ENCODE data around the gene NPHS1. TPM values are rescaled to one million over a fixed set of nuclear protein-coding genes. Genes with fewer than 3 reads are reported as not detected.

Gene NPHS1
- total and polyA plus RNA-seq, 4 donors, result under 0.01 TPM; not detected in 3

DNA sequence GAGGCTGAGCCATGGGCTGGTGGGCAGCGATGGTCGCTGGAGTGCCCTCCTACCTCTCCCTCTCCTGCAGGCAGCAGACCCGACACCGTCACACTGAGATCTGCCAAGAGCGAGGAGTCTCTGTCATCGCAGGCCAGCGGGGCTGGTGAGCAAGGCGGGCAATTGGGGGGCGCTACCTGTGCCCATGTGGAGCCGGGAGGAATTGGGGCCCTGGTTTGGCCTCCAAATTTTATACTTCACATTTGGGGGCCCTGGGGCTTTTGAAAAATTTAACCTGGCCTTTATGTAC is 67.0 kb downstream of the NPHS1 start:
- 96% methylated on average over 10 of the region's 10 CpGs for WGBS
- Histone ChIP-seq H3K9me3 (ENCODE audit: control insufficient read depth in 4 of 4, low read length in 3 of 4) (no peaks in the 10 kb centered on the region), H3K36me3 (ENCODE audit: control insufficient read depth in 4 of 4, insufficient read depth in 3 of 4, low read depth in 1 of 4, low read length in 3 of 4) (peaks cover 0 to 1% (median 0%) of the 10 kb centered on the region in 4 donors), H3K4me1 (ENCODE audit: control insufficient read depth in 4 of 4, insufficient read depth in 4 of 4, low read length in 3 of 4) (no peaks in the 10 kb centered on the region), H3K9ac (ENCODE audit: low read depth in 1 of 2, low read length in 2 of 2) (no peak overlapping the region), H3K27me3 (ENCODE audit: control insufficient read depth in 4 of 4, insufficient read depth in 4 of 4, low read length in 3 of 4) (no peaks in the 10 kb centered on the region), H3K27ac (ENCODE audit: low read depth in 1 of 2, low read length in 2 of 2) (no peak overlapping the region), H3K4me3 (ENCODE audit: low read depth in 1 of 3, low read length in 3 of 3) (no peak overlapping the region)
- DNase-seq (ENCODE audit: low spot score), result no peak
- TF ChIP-seq JUND (IDR thresholded peaks at IDR 0.05) (no peak), GABPA (IDR thresholded peaks at IDR 0.05 in 1 of 2, conservative IDR thresholded peaks at IDR 0.05 in 1 of 2) (no peak), SP1 (IDR thresholded peaks at IDR 0.05) (no peak), FOXA2 (IDR thresholded peaks at IDR 0.05) (no peak), HNF4A (conservative IDR thresholded peaks at IDR 0.05) (no peak), RAD21 (IDR thresholded peaks at IDR 0.05) (no peak), EGR1 (IDR thresholded peaks at IDR 0.05; ENCODE audit: low read depth in 2 of 2) (no peak), NR2F2 (IDR thresholded peaks at IDR 0.05) (no peak), RXRA (IDR thresholded peaks at IDR 0.05) (no peak), HNF4G (IDR thresholded peaks at IDR 0.05) (no peak), TAF1 (conservative IDR thresholded peaks at IDR 0.05) (no peak)
- TF ChIP-seq, protein P1, sequence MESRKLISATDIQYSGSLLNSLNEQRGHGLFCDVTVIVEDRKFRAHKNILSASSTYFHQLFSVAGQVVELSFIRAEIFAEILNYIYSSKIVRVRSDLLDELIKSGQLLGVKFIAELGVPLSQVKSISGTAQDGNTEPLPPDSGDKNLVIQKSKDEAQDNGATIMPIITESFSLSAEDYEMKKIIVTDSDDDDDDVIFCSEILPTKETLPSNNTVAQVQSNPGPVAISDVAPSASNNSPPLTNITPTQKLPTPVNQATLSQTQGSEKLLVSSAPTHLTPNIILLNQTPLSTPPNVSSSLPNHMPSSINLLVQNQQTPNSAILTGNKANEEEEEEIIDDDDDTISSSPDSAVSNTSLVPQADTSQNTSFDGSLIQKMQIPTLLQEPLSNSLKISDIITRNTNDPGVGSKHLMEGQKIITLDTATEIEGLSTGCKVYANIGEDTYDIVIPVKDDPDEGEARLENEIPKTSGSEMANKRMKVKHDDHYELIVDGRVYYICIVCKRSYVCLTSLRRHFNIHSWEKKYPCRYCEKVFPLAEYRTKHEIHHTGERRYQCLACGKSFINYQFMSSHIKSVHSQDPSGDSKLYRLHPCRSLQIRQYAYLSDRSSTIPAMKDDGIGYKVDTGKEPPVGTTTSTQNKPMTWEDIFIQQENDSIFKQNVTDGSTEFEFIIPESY (IDR thresholded peaks at IDR 0.05), result no peak
- TF ChIP-seq, protein P2, sequence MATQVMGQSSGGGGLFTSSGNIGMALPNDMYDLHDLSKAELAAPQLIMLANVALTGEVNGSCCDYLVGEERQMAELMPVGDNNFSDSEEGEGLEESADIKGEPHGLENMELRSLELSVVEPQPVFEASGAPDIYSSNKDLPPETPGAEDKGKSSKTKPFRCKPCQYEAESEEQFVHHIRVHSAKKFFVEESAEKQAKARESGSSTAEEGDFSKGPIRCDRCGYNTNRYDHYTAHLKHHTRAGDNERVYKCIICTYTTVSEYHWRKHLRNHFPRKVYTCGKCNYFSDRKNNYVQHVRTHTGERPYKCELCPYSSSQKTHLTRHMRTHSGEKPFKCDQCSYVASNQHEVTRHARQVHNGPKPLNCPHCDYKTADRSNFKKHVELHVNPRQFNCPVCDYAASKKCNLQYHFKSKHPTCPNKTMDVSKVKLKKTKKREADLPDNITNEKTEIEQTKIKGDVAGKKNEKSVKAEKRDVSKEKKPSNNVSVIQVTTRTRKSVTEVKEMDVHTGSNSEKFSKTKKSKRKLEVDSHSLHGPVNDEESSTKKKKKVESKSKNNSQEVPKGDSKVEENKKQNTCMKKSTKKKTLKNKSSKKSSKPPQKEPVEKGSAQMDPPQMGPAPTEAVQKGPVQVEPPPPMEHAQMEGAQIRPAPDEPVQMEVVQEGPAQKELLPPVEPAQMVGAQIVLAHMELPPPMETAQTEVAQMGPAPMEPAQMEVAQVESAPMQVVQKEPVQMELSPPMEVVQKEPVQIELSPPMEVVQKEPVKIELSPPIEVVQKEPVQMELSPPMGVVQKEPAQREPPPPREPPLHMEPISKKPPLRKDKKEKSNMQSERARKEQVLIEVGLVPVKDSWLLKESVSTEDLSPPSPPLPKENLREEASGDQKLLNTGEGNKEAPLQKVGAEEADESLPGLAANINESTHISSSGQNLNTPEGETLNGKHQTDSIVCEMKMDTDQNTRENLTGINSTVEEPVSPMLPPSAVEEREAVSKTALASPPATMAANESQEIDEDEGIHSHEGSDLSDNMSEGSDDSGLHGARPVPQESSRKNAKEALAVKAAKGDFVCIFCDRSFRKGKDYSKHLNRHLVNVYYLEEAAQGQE (IDR thresholded peaks at IDR 0.05), result no peak
- TF ChIP-seq, protein P3, sequence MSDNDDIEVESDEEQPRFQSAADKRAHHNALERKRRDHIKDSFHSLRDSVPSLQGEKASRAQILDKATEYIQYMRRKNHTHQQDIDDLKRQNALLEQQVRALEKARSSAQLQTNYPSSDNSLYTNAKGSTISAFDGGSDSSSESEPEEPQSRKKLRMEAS (IDR thresholded peaks at IDR 0.05), result no peak
- TF ChIP-seq, protein P4, sequence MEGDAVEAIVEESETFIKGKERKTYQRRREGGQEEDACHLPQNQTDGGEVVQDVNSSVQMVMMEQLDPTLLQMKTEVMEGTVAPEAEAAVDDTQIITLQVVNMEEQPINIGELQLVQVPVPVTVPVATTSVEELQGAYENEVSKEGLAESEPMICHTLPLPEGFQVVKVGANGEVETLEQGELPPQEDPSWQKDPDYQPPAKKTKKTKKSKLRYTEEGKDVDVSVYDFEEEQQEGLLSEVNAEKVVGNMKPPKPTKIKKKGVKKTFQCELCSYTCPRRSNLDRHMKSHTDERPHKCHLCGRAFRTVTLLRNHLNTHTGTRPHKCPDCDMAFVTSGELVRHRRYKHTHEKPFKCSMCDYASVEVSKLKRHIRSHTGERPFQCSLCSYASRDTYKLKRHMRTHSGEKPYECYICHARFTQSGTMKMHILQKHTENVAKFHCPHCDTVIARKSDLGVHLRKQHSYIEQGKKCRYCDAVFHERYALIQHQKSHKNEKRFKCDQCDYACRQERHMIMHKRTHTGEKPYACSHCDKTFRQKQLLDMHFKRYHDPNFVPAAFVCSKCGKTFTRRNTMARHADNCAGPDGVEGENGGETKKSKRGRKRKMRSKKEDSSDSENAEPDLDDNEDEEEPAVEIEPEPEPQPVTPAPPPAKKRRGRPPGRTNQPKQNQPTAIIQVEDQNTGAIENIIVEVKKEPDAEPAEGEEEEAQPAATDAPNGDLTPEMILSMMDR (IDR thresholded peaks at IDR 0.05; ENCODE audit: low read depth, low read length, missing input control), result no peak

DNA sequence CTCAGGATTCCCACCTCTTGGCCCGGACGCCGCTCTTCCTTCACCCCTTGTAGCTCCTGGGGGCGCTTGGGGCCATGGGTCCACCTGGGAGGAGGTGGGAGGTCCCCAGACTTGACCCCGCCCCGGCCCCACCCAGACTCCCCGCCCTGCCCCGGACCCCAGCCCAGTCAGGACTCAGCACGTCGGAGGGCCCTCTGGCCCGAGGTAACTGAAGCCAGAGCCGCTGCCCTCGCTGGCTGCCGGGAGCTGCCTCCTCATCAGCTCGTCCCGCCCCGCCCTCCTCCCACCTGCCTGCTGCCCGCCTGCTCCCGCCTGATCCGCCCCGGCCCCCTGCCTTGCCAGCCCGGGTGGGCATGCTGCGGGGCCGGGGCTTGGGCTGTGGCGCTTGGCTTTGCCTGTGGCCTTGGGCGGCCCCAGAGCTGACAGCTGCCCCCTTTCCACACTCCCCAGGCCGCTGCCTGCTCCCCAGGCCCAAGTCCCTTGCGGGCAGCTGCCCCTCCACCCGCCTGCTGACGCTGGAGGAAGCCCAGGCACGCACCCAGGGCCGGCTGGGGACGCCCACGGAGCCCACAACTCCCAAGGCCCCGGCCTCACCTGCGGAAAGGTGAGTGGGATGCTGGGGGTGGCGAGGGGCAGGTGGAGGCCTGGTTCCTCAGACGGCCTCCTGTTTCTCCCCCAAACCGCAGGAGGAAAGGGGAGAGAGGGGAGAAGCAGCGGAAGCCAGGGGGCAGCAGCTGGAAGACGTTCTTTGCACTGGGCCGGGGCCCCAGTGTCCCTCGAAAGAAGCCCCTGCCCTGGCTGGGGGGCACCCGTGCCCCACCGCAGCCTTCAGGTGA is 67.6 kb downstream of the NPHS1 start:
- H3K4me3 ChIP-seq (ENCODE audit: low read depth in 1 of 3, low read length in 3 of 3), result no peak overlapping the region
- no peak for DNase-seq (ENCODE audit: low spot score)
- H3K27ac ChIP-seq (ENCODE audit: low read depth in 1 of 2, low read length in 2 of 2), result no peak overlapping the region
- H3K27me3 ChIP-seq (ENCODE audit: control insufficient read depth in 4 of 4, insufficient read depth in 4 of 4, low read length in 3 of 4), result no peaks in the 10 kb centered on the region
- no peaks in the 10 kb centered on the region for H3K4me1 ChIP-seq (ENCODE audit: control insufficient read depth in 4 of 4, insufficient read depth in 4 of 4, low read length in 3 of 4)
- peaks cover 0 to 1% (median 0%) of the 10 kb centered on the region in 4 donors for H3K36me3 ChIP-seq (ENCODE audit: control insufficient read depth in 4 of 4, insufficient read depth in 3 of 4, low read depth in 1 of 4, low read length in 3 of 4)
- WGBS, result 87% methylated on average over 45 of the region's 45 CpGs
- no peaks in the 10 kb centered on the region for H3K9me3 ChIP-seq (ENCODE audit: control insufficient read depth in 4 of 4, low read length in 3 of 4)
- H3K9ac ChIP-seq (ENCODE audit: low read depth in 1 of 2, low read length in 2 of 2), result no peak overlapping the region
- TF ChIP-seq SP1 (IDR thresholded peaks at IDR 0.05) (no peak), TAF1 (conservative IDR thresholded peaks at IDR 0.05) (no peak), HNF4A (conservative IDR thresholded peaks at IDR 0.05) (no peak), YY1 (IDR thresholded peaks at IDR 0.05) (no peak), HNF4G (IDR thresholded peaks at IDR 0.05) (no peak), GABPA (IDR thresholded peaks at IDR 0.05 in 1 of 2, conservative IDR thresholded peaks at IDR 0.05 in 1 of 2) (no peak), FOXA2 (IDR thresholded peaks at IDR 0.05) (no peak), RXRA (IDR thresholded peaks at IDR 0.05) (no peak), FOXA1 (IDR thresholded peaks at IDR 0.05) (no peak), JUND (IDR thresholded peaks at IDR 0.05) (no peak), EGR1 (IDR thresholded peaks at IDR 0.05; ENCODE audit: low read depth in 2 of 2) (no peak)
- TF ChIP-seq, protein P3 (IDR thresholded peaks at IDR 0.05), result no peak
- TF ChIP-seq, protein P5, sequence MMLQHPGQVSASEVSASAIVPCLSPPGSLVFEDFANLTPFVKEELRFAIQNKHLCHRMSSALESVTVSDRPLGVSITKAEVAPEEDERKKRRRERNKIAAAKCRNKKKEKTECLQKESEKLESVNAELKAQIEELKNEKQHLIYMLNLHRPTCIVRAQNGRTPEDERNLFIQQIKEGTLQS (IDR thresholded peaks at IDR 0.05), result no peak
- TF ChIP-seq, protein P2 (IDR thresholded peaks at IDR 0.05), result no peak

All from liver (tissue), 9 donors.